ENCODE data around the gene EIF2AK2.

GRCh38 chr2:37119157-37119556, 37.6 kb downstream of the EIF2AK2 start:
- TF ChIP-seq, protein P1, sequence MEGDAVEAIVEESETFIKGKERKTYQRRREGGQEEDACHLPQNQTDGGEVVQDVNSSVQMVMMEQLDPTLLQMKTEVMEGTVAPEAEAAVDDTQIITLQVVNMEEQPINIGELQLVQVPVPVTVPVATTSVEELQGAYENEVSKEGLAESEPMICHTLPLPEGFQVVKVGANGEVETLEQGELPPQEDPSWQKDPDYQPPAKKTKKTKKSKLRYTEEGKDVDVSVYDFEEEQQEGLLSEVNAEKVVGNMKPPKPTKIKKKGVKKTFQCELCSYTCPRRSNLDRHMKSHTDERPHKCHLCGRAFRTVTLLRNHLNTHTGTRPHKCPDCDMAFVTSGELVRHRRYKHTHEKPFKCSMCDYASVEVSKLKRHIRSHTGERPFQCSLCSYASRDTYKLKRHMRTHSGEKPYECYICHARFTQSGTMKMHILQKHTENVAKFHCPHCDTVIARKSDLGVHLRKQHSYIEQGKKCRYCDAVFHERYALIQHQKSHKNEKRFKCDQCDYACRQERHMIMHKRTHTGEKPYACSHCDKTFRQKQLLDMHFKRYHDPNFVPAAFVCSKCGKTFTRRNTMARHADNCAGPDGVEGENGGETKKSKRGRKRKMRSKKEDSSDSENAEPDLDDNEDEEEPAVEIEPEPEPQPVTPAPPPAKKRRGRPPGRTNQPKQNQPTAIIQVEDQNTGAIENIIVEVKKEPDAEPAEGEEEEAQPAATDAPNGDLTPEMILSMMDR (conservative IDR thresholded peaks at IDR 0.05 in 1 of 2, IDR thresholded peaks at IDR 0.05 in 1 of 2; ENCODE audit: extremely low read depth in 1 of 2, insufficient read depth in 1 of 2, low read depth in 1 of 2, low read length in 2 of 2), result no peak
- TF ChIP-seq EZH2 (IDR thresholded peaks at IDR 0.05; ENCODE audit: borderline replicate concordance, low read length), result no peak

All from mammary epithelial cell (primary cell).